GM18861 (cell line): ENCODE results near the gene NOL9.

Experiments used
- ATAC-seq: cut with Tn5 transposase; IDR thresholded peaks from one replicate; pipeline ENCODE4 v1.9.1; 2021; ENCODE audit not compliant: unreplicated experiment

Gene NOL9

GRCh38 chr1:6473156-6473555 is 81.2 kb downstream of the NOL9 start:
- no peak for ATAC-seq

GRCh38 chr1:6472391-6472790 is 81.9 kb downstream of the NOL9 start:
- no peak for ATAC-seq

- no peak for ATAC-seq
These were observed 82.3 kb downstream of the NOL9 start for GRCh38 chr1:6471970-6472368.
